ENCODE data around the gene DNAAF1.

DNAAF1 gene

GRCh38 chr16:84161037-84161436 is 15.9 kb downstream of the DNAAF1 start:
- no peak overlapping the region for H3K27ac ChIP-seq (ENCODE audit: low read depth, low read length)
- H3K9me3 ChIP-seq (ENCODE audit: control insufficient read depth, insufficient read depth, low read depth, low read length) = no peaks in the 10 kb centered on the region
- H3K27me3 ChIP-seq (ENCODE audit: control insufficient read depth, insufficient read depth, low read length) = peaks cover 7% of the 10 kb centered on the region; the same call in 1 of the 2 replicates
- no peaks in the 10 kb centered on the region for H3K36me3 ChIP-seq (ENCODE audit: control insufficient read depth, insufficient read depth, low read length)
- H3K9ac ChIP-seq (ENCODE audit: low read length) = no peak overlapping the region
- H3K4me3 ChIP-seq (ENCODE audit: low read depth, low read length) = no peak overlapping the region
- H3K4me1 ChIP-seq (ENCODE audit: control insufficient read depth, insufficient read depth, low read length) = no peaks in the 10 kb centered on the region

GRCh38 chr16:84161801-84162200 is 16.7 kb downstream of the DNAAF1 start:
- Histone ChIP-seq H3K4me1 (ENCODE audit: control insufficient read depth, insufficient read depth, low read length) (no peaks in the 10 kb centered on the region), H3K27me3 (ENCODE audit: control insufficient read depth, insufficient read depth, low read length) (peaks cover 7% of the 10 kb centered on the region; the same call in 1 of the 2 replicates), H3K36me3 (ENCODE audit: control insufficient read depth, insufficient read depth, low read length) (no peaks in the 10 kb centered on the region), H3K9ac (ENCODE audit: low read length) (no peak overlapping the region), H3K4me3 (ENCODE audit: low read depth, low read length) (no peak overlapping the region), H3K9me3 (ENCODE audit: control insufficient read depth, insufficient read depth, low read depth, low read length) (no peaks in the 10 kb centered on the region), H3K27ac (ENCODE audit: low read depth, low read length) (no peak overlapping the region)

- no peak overlapping the region for H3K27ac ChIP-seq (ENCODE audit: low read depth, low read length)
- no peak overlapping the region for H3K4me3 ChIP-seq (ENCODE audit: low read depth, low read length)
- H3K4me1 ChIP-seq (ENCODE audit: control insufficient read depth, insufficient read depth, low read length) = no peaks in the 10 kb centered on the region
- H3K36me3 ChIP-seq (ENCODE audit: control insufficient read depth, insufficient read depth, low read length) = no peaks in the 10 kb centered on the region
- no peaks in the 10 kb centered on the region for H3K9me3 ChIP-seq (ENCODE audit: control insufficient read depth, insufficient read depth, low read depth, low read length)
- peaks cover 7% of the 10 kb centered on the region; the same call in 1 of the 2 replicates for H3K27me3 ChIP-seq (ENCODE audit: control insufficient read depth, insufficient read depth, low read length)
- no peak overlapping the region for H3K9ac ChIP-seq (ENCODE audit: low read length)
Measured at GRCh38 chr16:84165746-84166145, 20.6 kb downstream of the DNAAF1 start.

DNA sequence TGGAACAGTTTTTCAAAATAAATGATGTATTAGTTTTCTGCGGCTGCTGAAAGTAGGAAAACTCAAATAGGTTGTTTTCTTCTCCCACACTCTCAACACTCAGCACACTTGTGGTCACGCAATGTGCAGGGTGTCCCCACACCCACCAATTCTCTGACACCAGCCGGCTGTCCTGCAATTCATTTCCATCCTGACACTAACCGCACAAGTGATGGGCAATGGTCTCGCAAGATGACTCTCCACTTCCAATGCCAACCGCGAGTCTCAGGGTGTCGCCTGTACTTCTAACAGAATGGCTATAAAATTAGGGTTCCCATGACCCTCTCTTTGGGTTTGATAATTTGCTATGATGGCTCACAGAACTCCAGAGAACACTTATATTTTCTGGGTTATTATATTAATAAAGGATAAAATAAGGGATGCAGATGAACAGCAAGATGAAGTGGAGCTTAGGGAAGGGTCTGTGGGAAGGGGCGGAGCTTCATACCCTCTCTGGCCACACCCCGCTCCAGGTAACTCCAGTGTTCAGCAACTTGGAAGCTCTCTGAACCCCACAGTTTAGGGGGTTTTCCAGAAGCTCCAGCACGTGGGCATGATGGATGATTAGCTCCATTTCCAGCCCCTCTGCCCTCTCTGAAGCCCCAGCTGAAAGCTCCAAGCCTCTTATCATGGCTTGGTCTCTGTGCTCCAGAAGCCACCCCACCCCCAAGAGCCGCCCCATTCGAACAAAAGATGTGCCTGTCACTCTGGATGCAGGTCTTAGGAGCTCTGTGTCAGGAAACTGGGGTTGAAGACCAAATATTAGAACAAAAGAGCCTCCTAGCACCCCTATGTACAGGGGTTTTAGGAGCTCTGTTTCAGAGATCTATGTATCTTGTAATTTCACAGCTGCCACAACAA is 21.9 kb downstream of the DNAAF1 start:
- H3K27ac ChIP-seq (ENCODE audit: low read depth, low read length) = no peak overlapping the region
- H3K9me3 ChIP-seq (ENCODE audit: control insufficient read depth, insufficient read depth, low read depth, low read length) = no peaks in the 10 kb centered on the region
- H3K27me3 ChIP-seq (ENCODE audit: control insufficient read depth, insufficient read depth, low read length) = peaks cover 7% of the 10 kb centered on the region; the same call in 1 of the 2 replicates
- H3K4me3 ChIP-seq (ENCODE audit: low read depth, low read length) = no peak overlapping the region
- H3K4me1 ChIP-seq (ENCODE audit: control insufficient read depth, insufficient read depth, low read length) = no peaks in the 10 kb centered on the region
- H3K36me3 ChIP-seq (ENCODE audit: control insufficient read depth, insufficient read depth, low read length) = no peaks in the 10 kb centered on the region
- H3K9ac ChIP-seq (ENCODE audit: low read length) = no peak overlapping the region

DNA sequence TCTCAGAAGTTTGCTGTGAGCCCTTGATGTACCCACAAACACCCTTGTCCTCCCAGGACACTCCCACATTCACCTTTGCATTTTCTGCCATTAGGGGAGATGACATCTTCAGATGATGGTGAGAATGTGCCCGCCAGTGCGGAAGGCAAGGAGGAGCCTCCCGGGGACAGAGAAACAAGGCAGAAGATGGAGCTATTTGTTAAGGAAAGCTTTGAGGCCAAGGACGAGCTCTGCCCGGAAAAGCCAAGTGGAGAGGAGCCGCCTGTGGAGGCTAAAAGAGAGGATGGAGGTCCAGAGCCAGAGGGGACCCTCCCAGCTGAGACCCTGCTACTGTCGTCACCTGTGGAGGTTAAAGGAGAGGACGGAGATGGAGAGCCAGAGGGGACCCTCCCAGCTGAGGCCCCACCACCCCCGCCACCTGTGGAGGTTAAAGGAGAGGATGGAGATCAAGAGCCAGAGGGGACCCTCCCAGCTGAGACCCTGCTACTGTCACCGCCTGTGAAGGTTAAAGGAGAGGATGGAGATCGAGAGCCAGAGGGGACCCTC is 24.7 kb downstream of the DNAAF1 start:
- Histone ChIP-seq H3K9me3 (ENCODE audit: control insufficient read depth, insufficient read depth, low read depth, low read length) (no peaks in the 10 kb centered on the region), H3K9ac (ENCODE audit: low read length) (no peak overlapping the region), H3K27ac (ENCODE audit: low read depth, low read length) (no peak overlapping the region), H3K36me3 (ENCODE audit: control insufficient read depth, insufficient read depth, low read length) (no peaks in the 10 kb centered on the region), H3K27me3 (ENCODE audit: control insufficient read depth, insufficient read depth, low read length) (no peaks in the 10 kb centered on the region), H3K4me1 (ENCODE audit: control insufficient read depth, insufficient read depth, low read length) (no peaks in the 10 kb centered on the region), H3K4me3 (ENCODE audit: low read depth, low read length) (no peak overlapping the region)

GRCh38 chr16:84174396-84174795 is 29.3 kb downstream of the DNAAF1 start:
- Histone ChIP-seq H3K9me3 (ENCODE audit: control insufficient read depth, insufficient read depth, low read depth, low read length) (no peaks in the 10 kb centered on the region), H3K27ac (ENCODE audit: low read depth, low read length) (no peak overlapping the region), H3K4me3 (ENCODE audit: low read depth, low read length) (no peak overlapping the region), H3K9ac (ENCODE audit: low read length) (no peak overlapping the region), H3K4me1 (ENCODE audit: control insufficient read depth, insufficient read depth, low read length) (peaks cover 10% of the 10 kb centered on the region; the same call in 1 of the 2 replicates), H3K27me3 (ENCODE audit: control insufficient read depth, insufficient read depth, low read length) (no peaks in the 10 kb centered on the region), H3K36me3 (ENCODE audit: control insufficient read depth, insufficient read depth, low read length) (peaks cover 19% of the 10 kb centered on the region)

- Histone ChIP-seq H3K27me3 (ENCODE audit: control insufficient read depth, insufficient read depth, low read length) (no peaks in the 10 kb centered on the region), H3K4me3 (ENCODE audit: low read depth, low read length) (no peak overlapping the region), H3K9ac (ENCODE audit: low read length) (no peak overlapping the region), H3K27ac (ENCODE audit: low read depth, low read length) (no peak overlapping the region), H3K4me1 (ENCODE audit: control insufficient read depth, insufficient read depth, low read length) (peaks cover 10% of the 10 kb centered on the region; the same call in 1 of the 2 replicates), H3K9me3 (ENCODE audit: control insufficient read depth, insufficient read depth, low read depth, low read length) (no peaks in the 10 kb centered on the region), H3K36me3 (ENCODE audit: control insufficient read depth, insufficient read depth, low read length) (peaks cover 28% of the 10 kb centered on the region)
Measured at GRCh38 chr16:84175350-84176081, 30.4 kb downstream of the DNAAF1 start.

DNA sequence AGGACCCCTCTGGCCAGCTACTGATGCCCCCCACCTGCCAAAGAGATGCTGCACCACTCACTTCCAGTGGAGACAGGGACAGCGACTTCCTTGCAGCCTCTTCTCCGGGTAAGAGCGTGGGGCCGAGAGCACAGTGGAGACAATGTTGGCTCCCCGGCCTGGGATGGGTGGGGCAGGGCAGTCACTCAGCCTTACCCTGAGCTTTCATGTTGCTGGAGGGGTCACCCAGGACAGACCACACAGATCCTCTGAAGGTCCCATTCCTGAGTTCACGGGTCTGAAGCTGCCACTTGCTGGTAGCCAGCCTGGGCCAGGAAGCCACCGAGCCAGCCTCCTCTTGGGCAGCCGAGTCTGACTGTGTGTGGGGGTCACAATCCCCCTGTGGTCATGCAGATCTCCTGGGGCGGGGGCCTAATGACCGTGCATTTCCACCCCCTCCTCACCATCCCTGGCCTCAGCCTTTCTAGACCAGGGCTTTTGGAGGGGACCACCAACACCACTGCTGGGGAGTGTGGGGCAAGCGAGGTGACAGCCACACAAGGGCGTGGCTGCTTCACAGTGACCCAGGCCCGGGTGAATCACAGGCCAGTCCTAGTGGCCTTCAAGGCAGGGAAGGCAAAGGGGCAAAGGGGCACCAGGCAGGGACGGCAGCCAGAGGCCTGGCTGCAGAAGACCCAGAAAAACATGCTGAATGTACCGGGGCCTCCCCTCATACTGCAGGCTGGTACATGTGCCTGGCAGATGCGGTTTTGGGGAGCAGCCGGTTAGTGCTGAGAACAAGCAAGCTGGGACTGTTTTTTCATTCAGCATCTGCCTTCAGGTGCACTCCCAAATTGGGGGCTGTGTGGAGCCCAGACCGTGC is 31.3 kb downstream of the DNAAF1 start:
- Histone ChIP-seq H3K36me3 (ENCODE audit: control insufficient read depth, insufficient read depth, low read length) (peaks cover 37% of the 10 kb centered on the region), H3K9me3 (ENCODE audit: control insufficient read depth, insufficient read depth, low read depth, low read length) (no peaks in the 10 kb centered on the region), H3K27me3 (ENCODE audit: control insufficient read depth, insufficient read depth, low read length) (no peaks in the 10 kb centered on the region), H3K9ac (ENCODE audit: low read length) (no peak overlapping the region), H3K4me1 (ENCODE audit: control insufficient read depth, insufficient read depth, low read length) (peaks cover 10% of the 10 kb centered on the region; the same call in 1 of the 2 replicates), H3K4me3 (ENCODE audit: low read depth, low read length) (no peak overlapping the region), H3K27ac (ENCODE audit: low read depth, low read length) (no peak overlapping the region)

- no peaks in the 10 kb centered on the region for H3K27me3 ChIP-seq (ENCODE audit: control insufficient read depth, insufficient read depth, low read length)
- H3K36me3 ChIP-seq (ENCODE audit: control insufficient read depth, insufficient read depth, low read length) = peaks cover 50% of the 10 kb centered on the region
- no peaks in the 10 kb centered on the region for H3K9me3 ChIP-seq (ENCODE audit: control insufficient read depth, insufficient read depth, low read depth, low read length)
- no peak overlapping the region for H3K9ac ChIP-seq (ENCODE audit: low read length)
- no peak overlapping the region for H3K4me3 ChIP-seq (ENCODE audit: low read depth, low read length)
- peaks cover 10% of the 10 kb centered on the region; the same call in 1 of the 2 replicates for H3K4me1 ChIP-seq (ENCODE audit: control insufficient read depth, insufficient read depth, low read length)
- H3K27ac ChIP-seq (ENCODE audit: low read depth, low read length) = no peak overlapping the region
Measured at GRCh38 chr16:84177741-84178073, 32.6 kb downstream of the DNAAF1 start.

DNA sequence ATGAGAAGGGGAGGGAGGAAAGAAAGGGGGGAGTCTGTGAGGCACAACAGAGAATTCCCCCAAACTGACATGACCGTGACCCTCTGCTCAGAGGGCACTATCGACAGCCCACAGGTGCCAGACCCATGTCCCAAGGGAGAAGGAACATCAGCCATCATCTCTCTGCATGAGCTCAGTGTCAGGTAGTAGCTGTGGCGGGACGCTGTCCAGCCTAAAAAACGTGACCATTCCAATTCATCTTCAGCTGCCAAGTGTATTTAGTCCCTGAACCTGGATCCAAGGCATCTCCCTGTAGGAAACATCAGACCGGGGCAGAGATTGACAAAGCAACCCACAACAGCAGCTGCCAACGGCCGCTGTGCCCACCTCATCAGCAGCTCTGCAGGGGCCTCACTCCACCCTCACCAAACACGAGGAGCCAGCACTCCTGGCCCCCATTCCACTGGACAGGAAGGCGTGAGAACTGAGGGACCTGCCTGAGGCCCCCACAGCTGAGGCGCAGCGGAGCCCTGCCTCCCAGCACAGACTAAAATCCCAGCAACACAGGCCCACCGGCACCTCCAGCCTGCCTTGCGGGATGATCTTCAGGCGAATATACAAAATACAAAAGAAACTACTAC is 33.1 kb downstream of the DNAAF1 start:
- H3K27me3 ChIP-seq (ENCODE audit: control insufficient read depth, insufficient read depth, low read length) = no peaks in the 10 kb centered on the region

More for the DNA sequence above, 33.1 kb downstream of the DNAAF1 start:
- peaks cover 10% of the 10 kb centered on the region; the same call in 1 of the 2 replicates for H3K4me1 ChIP-seq (ENCODE audit: control insufficient read depth, insufficient read depth, low read length)
- no peak overlapping the region for H3K27ac ChIP-seq (ENCODE audit: low read depth, low read length)
- H3K36me3 ChIP-seq (ENCODE audit: control insufficient read depth, insufficient read depth, low read length) = peaks cover 55% of the 10 kb centered on the region
- H3K9ac ChIP-seq (ENCODE audit: low read length) = no peak overlapping the region
- no peaks in the 10 kb centered on the region for H3K9me3 ChIP-seq (ENCODE audit: control insufficient read depth, insufficient read depth, low read depth, low read length)
- H3K4me3 ChIP-seq (ENCODE audit: low read depth, low read length) = no peak overlapping the region
